ENCODE results near the gene HSPA9.

The HSPA9 gene

GRCh38 chr5:138528744-138529469, 46.3 kb downstream of the HSPA9 start (continued):
- no peak for TF ChIP-seq ZSCAN18 (tag by site-specific recombination; IDR thresholded peaks at IDR 0.05)
- peak; percentile 35; the same call in 1 of the 2 replicates for TF ChIP-seq ZIC2 (tag by site-specific recombination; IDR thresholded peaks at IDR 0.05)
- TF ChIP-seq REPIN1 (tag by site-specific recombination; IDR thresholded peaks at IDR 0.05; ENCODE audit: low read depth), result no peak
- no peak for TF ChIP-seq ZFP69B (tag by site-specific recombination; IDR thresholded peaks at IDR 0.05)
- no peak for TF ChIP-seq MZF1 (tag by site-specific recombination; IDR thresholded peaks at IDR 0.05; ENCODE audit: borderline replicate concordance)
- TF ChIP-seq ZNF169 (tag by site-specific recombination; IDR thresholded peaks at IDR 0.05), result no peak
- TF ChIP-seq SCRT1 (tag by site-specific recombination; IDR thresholded peaks at IDR 0.05; ENCODE audit: borderline replicate concordance), result peak; percentile 99
- TF ChIP-seq ZNF16 (tag by site-specific recombination; IDR thresholded peaks at IDR 0.05; ENCODE audit: low read depth), result no peak
- TF ChIP-seq ZNF155 (tag by site-specific recombination; IDR thresholded peaks at IDR 0.05), result no peak
- TF ChIP-seq IKZF3 (tag by site-specific recombination; IDR thresholded peaks at IDR 0.05), result no peak
- no peak for TF ChIP-seq ZBTB1 (tag by site-specific recombination; IDR thresholded peaks at IDR 0.05)
- TF ChIP-seq YY2 (tag by site-specific recombination; IDR thresholded peaks at IDR 0.05), result 0 out of 2 replicates have a peak, but pooled peaks have one; percentile 14
- no peak for TF ChIP-seq YY1 (tag by site-specific recombination; IDR thresholded peaks at IDR 0.05)
- no peak for TF ChIP-seq RBAK (tag by site-specific recombination; IDR thresholded peaks at IDR 0.05)
- TF ChIP-seq ZNF585B (tag by site-specific recombination; IDR thresholded peaks at IDR 0.05), result no peak
- TF ChIP-seq ZBTB10 (tag by site-specific recombination; IDR thresholded peaks at IDR 0.05), result no peak
- TF ChIP-seq KLF7 (tag by site-specific recombination; IDR thresholded peaks at IDR 0.05; ENCODE audit: borderline replicate concordance), result no peak
- TF ChIP-seq ELK4 (IDR thresholded peaks at IDR 0.05; ENCODE audit: borderline replicate concordance, low read depth, low read length), result no peak
- TF ChIP-seq ZNF785 (tag by site-specific recombination; IDR thresholded peaks at IDR 0.05), result no peak
- TF ChIP-seq ZNF837 (tag by site-specific recombination; IDR thresholded peaks at IDR 0.05), result no peak
- no peak for TF ChIP-seq ZBTB44 (tag by site-specific recombination; IDR thresholded peaks at IDR 0.05)
- TF ChIP-seq ZNF704 (tag by site-specific recombination; IDR thresholded peaks at IDR 0.05), result no peak
- TF ChIP-seq ZNF239 (tag by site-specific recombination; IDR thresholded peaks at IDR 0.05), result no peak
- no peak for TF ChIP-seq ZNF174 (tag by site-specific recombination; IDR thresholded peaks at IDR 0.05)
- no peak for TF ChIP-seq ZNF768 (tag by site-specific recombination; IDR thresholded peaks at IDR 0.05)
- no peak; the same call in 1 of the 2 replicates for TF ChIP-seq PRDM6 (tag by site-specific recombination; IDR thresholded peaks at IDR 0.05)
- no peak for TF ChIP-seq SP2 (tag by site-specific recombination; IDR thresholded peaks at IDR 0.05)
- TF ChIP-seq PBX3 (CRISPR knock-in tag; IDR thresholded peaks at IDR 0.05), result no peak
- no peak for TF ChIP-seq KLF9 (tag by site-specific recombination; IDR thresholded peaks at IDR 0.05; ENCODE audit: low read depth)
- TF ChIP-seq ZNF211 (tag by site-specific recombination; IDR thresholded peaks at IDR 0.05; ENCODE audit: low read depth), result no peak

All from HEK293 (cell line).